Smooth muscle cell of bladder (primary cell): ENCODE measurements around the gene WASHC1. TPM values are rescaled to one million over a fixed set of nuclear protein-coding genes. Genes with fewer than 3 reads are reported as not detected.

Experiments
- total RNA-seq: library from RNA; depleted of rRNA; stranded (reverse); fragments of >200 nt; gene quantifications from 2 replicates; pipeline ENCODE4 v1.2.3, GENCODE V29; 2014

WASHC1 gene, protein sequence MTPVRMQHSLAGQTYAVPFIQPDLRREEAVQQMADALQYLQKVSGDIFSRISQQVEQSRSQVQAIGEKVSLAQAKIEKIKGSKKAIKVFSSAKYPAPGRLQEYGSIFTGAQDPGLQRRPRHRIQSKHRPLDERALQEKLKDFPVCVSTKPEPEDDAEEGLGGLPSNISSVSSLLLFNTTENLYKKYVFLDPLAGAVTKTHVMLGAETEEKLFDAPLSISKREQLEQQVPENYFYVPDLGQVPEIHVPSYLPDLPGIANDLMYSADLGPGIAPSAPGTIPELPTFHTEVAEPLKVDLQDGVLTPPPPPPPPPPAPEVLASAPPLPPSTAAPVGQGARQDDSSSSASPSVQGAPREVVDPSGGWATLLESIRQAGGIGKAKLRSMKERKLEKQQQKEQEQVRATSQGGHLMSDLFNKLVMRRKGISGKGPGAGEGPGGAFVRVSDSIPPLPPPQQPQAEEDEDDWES
- total RNA-seq: 5.7 and 6.8 TPM in 2 replicates

DNA sequence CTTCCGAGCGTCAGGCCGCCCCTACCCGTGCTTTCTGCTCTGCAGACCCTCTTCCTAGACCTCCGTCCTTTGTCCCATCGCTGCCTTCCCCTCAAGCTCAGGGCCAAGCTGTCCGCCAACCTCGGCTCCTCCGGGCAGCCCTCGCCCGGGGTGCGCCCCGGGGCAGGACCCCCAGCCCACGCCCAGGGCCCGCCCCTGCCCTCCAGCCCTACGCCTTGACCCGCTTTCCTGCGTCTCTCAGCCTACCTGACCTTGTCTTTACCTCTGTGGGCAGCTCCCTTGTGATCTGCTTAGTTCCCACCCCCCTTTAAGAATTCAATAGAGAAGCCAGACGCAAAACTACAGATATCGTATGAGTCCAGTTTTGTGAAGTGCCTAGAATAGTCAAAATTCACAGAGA, at the start of gene WASHC1:
WASHC1 (minus strand) TSS at position 101 of the 400 bp plus-strand sequence. CDS start 4,457 bp downstream, outside the sequence.

Other genes with a start within 250 kb of the WASHC1 start
- gene FOXD4, start 89.0 kb upstream of the WASHC1 start, total RNA-seq: under 0.01 and 0.28 TPM in 2 replicates
- gene ZNG1A, start 149.6 kb upstream of the WASHC1 start, total RNA-seq: 23.3 and 29.9 TPM in 2 replicates
- gene DOCK8, start 185.4 kb upstream of the WASHC1 start, total RNA-seq: under 0.01 and 0.18 TPM in 2 replicates